Iris pigment epithelial cell (primary cell): Measurements from ENCODE around the gene PCSK4.
"Not testable (repeated sequence)": the region's sequence is repeated elsewhere in the genome, so short reads cannot be mapped to it uniquely, and the experiment has no call there.

Experiments used
- DNase-seq: peaks from one replicate; pipeline ENCODE4 v3.0.0-alpha.2; 2011; ENCODE audit warnings: low read depth

PCSK4 gene

GRCh38 chr19:1505012-1505411 lies 14.9 kb upstream of the PCSK4 start:
- DNase-seq, result no peak

- no peak for DNase-seq
Measured at GRCh38 chr19:1503925-1504773, 14.0 kb upstream of the PCSK4 start.

GRCh38 chr19:1503089-1503924 lies 13.2 kb upstream of the PCSK4 start:
- peak; percentile 31 for DNase-seq

GRCh38 chr19:1502433-1503088 lies 12.4 kb upstream of the PCSK4 start:
- DNase-seq, result no peak

- DNase-seq, result no peak
Measured at GRCh38 chr19:1501200-1501595, 11.0 kb upstream of the PCSK4 start.

GRCh38 chr19:1499231-1499630 lies 9.1 kb upstream of the PCSK4 start:
- not testable (repeated sequence) for DNase-seq

- no peak for DNase-seq
Measured at GRCh38 chr19:1497578-1498235, 7.6 kb upstream of the PCSK4 start.

- no peak for DNase-seq
Measured at GRCh38 chr19:1496714-1497577, 6.8 kb upstream of the PCSK4 start.

- no peak for DNase-seq
Measured at GRCh38 chr19:1495799-1496713, 5.9 kb upstream of the PCSK4 start.

- no peak for DNase-seq
Measured at GRCh38 chr19:1495051-1495798, 5.1 kb upstream of the PCSK4 start.

GRCh38 chr19:1494115-1494815 lies 4.1 kb upstream of the PCSK4 start:
- DNase-seq, result no peak

GRCh38 chr19:1492474-1493006 lies 2.4 kb upstream of the PCSK4 start:
- DNase-seq, result no peak

- DNase-seq, result no peak
Measured at GRCh38 chr19:1491849-1492170, 1.7 kb upstream of the PCSK4 start.

GRCh38 chr19:1491114-1491848 lies 1.1 kb upstream of the PCSK4 start, which contains the start of gene REEP6:
Gene REEP6 (plus strand): TSS chr19:1491181. CDS start chr19:1491270, 89 bp downstream.
- DNase-seq, result no peak

- DNase-seq, result no peak
Measured at GRCh38 chr19:1489463-1490310, 463 bp downstream of the PCSK4 start.

- no peak for DNase-seq
Measured at GRCh38 chr19:1488282-1488601, 1.9 kb downstream of the PCSK4 start.
